SIG-M5 treated with dmso at 0.1 percent for 504 hours (cell line): ENCODE results near the gene ZNF654.
A peak's percentile ranks its signal among the peaks of the same experiment; 100 is the strongest.
"Not testable (repeated sequence)": the region's sequence is repeated elsewhere in the genome, so short reads cannot be mapped to it uniquely, and the experiment has no call there.

Source experiments
- DNase-seq: peaks from one replicate; lab custom pipeline; 2025; ENCODE audit not compliant: unreplicated experiment; lab: John Stamatoyannopoulos, UW

Gene ZNF654

DNA sequence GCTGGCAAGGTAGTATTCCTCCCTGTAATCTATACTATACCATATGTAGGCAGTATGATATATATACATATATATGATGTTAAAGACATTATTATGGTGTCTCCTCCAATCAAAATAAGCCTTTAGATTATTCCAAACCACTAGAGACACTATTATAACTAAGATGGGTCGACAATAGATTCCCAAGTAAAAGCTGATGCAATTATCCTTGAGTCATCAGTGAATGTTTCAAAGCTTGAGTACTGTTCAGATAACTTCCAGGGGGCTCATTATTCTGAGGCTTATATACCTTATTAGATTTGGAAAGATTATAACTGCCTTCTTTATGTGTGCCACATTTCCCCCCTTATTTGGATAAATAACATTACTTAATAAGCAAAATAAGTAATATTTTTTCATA lies 78.8 kb downstream of the ZNF654 start:
- DNase-seq, result no peak

DNA sequence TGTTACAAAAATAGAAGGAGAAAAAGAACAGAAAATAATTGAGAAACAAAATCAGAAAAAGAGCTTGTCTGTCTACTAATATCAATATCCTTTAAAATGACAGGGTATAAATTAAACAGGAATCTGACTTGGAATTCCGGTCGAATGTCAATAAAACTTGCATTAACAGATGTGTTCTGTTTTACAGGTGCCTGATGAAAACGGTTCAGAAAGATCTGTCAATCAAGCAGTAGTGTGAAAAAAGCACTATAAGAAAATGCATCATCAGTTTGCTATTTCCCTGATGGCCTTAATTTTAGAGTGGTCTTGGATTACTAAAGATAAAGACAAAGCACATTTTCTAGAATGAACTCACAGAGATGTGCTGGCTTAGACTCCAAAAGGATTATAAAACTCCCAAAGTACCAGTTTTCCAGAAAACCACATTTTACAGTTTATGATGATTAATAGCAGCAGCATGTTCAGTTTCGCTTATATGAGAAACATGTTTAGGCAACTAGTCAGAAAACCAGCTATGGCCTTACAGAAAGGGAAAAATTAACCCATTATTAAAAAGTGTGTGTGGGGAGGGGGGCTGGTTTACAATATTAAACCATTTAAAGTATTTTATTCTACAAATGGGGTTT lies 82.5 kb downstream of the ZNF654 start:
- DNase-seq, result no peak

DNA sequence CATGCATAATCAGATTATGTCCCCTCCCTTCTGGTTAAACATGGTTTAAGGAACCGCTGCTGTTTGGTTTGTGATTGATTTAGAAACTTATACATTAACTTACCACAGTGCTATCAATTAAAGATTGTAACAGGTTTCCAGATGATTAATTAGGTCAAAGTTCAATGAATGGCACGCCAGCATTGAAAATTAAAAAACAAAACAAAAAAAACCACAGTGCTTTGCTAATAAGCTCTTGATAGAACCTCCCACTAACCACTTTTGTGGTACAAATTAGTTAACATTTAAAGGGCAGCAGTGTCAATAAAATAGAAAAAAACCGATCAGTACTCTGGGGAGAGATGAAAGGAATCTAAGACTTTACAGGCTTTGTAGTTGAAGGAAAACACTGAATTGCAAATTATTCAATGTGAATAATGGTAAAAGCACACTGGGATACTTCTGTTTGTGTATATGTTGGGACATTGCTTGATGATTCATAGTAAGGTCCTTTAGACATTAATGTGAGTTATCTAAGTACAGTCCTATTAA lies 83.1 kb downstream of the ZNF654 start:
- DNase-seq, result no peak

DNA sequence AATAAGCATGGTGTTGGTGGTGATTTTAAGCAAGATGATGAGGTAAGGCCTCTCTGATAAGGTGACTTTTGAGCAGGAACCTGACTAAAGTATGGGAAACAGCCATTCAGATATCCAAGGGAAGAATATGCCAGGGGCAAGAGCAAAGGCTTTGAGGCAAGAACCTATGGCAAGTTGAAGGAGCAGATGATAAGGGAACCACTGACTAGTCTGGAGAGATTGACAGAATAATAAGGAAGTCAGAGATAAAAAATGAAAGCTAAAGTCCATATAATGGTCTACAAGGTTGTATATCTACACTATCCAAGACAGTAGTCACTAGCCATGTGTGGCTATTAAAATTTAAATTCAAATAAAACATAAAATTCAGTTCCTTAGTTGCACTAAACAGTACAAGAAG lies 88.2 kb downstream of the ZNF654 start:
- DNase-seq, result peak; percentile 5

DNA sequence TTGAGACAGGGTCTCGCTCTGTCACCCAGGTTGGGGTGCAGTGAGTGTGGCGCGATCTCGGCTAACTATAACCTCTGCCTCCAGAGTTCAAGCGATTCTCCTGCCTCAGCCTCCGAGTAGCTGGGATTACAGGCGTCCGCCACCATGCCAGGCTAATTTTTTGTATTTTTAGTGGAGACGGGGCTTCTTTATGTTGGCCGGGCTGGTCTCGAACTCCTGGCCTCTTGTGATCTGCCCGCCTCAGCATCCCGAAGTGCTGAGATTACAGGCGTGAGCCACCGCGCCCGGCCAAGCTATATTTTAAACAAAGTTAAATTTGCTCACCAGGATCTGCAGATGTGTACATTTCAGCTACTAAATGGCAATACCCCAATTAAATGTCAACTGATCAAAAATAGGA lies 89.6 kb downstream of the ZNF654 start:
- no peak for DNase-seq

DNA sequence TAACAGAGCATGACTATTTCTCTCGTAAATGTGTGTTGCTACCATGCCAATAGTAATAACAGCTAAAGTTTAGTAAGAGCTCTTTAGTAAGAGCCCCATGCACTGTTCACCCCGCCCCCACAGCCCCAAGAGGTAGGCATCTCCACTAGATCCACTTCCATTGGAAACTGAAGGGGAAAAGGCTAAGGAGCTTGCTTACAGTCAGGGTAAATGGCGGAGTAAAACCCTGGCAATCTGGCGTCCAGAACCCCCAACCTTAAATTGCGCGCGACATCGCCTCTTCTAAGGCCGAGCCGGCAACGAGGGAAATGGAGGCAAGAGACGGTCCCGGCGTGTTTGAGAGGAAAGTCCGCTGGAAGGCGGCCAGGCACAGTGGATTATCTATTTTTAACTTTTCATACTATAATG lies 90.0 kb downstream of the ZNF654 start:
- peak; percentile 81 for DNase-seq

DNA sequence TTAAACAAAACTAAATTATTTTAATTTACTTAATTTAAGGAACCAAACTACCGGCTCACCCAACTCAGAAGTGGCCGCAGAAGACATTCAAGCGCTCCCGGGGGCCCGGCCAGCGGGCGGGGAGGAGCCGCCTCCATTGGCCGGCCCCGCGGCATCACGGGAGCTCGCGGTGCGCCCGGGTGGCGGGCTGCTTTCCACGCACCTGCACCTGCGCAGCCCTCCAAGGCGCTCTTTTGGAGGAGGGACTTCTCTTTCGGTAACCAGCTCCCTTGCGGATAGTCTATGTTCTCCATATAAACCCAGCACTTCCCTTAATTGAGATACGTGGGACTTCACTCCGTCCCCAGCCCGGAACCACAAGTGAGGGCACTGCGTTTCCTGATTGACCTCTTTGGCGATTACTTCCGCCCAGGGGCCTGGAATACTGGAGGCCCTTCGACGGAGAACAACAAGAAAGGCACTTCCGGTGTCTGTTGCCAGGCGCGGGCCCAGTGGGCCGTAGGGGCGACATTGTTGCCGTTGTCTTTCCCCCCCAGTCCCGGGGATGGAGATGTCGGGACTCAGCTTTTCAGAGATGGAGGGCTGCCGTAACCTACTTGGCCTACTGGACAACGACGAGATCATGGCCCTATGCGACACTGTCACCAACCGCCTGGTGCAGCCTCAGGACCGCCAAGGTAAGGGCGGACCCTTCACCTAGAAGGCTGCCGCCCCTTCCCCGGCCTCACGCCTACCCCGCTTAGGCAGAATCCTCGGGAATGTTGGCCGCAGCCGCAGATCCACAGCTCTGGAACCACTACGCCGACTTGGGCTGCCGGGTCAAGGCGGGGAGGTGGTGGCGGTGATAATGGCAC lies 90.7 kb downstream of the ZNF654 start, which contains the start of gene C3orf38:
C3orf38 (plus strand) TSS at position 451 of the 854 bp plus-strand sequence; CDS start at position 545, 94 bp downstream.
- peak; percentile 95 for DNase-seq

DNA sequence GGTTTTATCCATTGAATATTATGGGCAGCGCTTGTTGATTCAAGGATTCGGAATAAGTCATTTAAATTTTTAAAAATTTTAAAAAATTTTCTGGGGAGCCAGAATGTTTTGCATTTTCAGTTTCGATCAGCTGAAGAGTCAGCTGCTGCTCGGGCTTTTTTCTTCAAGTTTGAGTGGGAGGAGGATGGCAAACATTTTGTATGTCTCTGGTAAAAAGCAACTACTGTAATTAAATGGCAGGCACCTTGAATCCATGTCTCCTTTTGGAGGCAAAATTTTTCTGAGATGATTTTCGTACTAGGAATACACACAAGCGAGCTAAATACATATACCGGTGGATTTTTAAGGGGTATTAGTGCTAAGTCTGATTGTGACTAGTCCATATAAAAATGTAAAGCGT lies 91.3 kb downstream of the ZNF654 start:
- DNase-seq, result peak; percentile 40

DNA sequence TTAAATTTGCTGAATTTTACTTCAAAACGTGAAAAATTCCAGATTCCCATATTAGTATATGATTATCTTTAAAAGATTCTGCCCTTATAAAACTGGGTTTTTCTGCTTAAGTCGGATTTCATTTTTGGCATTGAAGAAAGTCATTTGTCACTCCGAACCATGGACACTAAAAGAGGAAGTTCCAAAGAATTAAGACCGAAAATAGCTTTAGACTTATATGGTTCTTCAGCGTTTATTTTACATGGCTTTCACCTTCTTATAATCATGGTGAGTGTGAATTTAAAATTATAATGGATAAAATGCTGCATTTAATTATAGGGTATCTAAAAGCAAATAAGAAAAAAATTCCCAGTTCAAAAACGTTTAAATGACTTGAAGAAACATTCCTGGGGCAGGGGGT lies 91.8 kb downstream of the ZNF654 start:
- peak; percentile 70 for DNase-seq

DNA sequence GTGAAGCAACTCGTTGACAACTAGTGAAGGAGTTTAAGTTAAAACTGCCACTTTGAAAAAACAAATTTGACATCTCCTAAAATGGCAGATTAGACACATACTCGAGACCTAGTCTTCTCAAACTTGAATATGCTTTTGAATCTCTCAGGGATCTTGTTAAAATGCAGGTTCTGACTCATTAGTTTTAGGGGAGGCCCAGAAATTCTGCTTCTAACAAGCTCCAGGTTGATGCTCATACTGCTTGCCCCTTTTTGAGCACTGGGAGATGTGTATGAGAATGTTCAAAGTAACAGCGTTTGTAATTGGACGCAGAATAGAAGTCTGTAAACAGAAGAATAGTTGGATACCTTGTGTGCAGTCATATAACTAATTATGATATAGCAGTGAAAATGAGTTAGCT lies 92.3 kb downstream of the ZNF654 start:
- DNase-seq, result no peak

DNA sequence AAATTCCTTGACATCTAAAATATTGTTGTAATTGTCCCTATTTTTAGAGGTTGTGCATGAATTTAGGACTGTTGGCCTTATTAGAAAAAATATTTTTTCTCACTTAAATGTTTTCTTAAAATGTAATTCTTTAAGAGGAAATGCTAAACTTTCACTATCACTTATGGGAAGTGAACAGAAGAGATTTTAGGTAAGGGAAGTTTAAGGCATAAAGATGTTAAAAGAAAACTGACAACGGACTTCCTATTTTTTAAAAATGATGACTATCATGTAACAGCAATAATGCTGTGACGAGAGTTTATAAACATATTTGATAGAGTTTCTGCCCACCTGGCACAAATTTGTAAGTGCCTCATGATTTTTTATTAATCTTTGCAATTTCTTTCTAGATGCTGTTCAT lies 93.8 kb downstream of the ZNF654 start:
- no peak for DNase-seq

DNA sequence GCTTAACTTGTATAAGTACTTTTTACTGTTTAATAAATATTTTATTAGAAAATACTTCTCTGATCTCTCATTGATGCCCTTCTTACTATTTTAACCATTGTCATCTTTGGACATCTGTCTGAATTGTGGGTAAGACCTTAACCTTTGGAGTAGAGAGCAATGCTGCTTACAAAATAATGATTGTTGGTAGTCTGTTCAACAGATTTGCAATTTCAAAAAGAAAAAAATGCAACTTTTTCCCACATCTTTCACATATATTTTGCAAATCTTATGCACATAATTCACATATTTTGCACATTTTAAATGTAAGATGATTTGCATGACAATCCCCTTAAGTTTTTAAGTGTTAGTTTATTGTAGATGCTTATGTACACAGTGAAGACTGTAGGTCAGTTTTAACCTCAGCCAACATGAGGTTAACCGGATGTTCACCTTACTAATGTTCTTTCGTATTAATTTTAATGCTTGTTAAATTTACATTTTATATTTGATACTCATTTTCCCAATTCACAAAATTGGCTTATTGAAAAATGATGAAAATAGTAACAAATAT lies 107.4 kb downstream of the ZNF654 start:
- DNase-seq, result no peak

DNA sequence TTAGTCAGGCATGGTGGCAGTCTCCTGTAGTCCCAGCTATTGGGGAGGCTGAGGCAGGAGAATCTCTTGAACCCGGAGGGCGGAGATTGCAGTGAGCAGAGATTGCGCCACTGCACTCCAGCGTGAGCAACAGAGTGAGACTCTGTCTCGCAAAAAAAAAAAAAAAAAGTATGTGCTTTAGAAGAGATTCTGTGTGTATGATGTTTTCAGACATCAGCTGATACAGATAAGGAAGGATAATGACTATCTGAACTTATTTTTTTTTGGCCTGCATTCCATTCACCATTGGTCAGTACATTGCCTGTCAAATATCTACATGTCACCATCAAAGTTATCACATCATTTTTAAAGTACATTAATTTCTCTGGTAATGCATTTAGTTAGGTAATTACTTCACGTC lies 108.1 kb downstream of the ZNF654 start:
- no peak for DNase-seq

DNA sequence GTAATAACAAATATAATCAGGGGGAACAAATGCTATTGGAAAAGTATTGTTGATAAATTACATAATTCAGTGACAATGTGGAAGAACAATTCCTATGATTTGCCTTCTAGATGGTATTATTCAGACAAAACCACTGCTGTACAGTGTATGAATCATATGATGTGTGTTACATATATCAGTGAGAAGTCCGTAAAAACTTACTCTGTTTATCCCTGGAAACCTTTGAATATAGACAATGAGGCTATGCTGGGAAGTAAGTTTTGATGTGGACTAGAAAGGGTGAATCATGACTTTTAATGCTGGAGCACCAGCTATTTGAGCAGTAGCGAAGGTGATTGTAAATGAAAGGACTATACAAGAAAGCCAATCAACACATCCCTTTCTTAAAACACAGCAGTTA lies 108.6 kb downstream of the ZNF654 start:
- no peak for DNase-seq

DNA sequence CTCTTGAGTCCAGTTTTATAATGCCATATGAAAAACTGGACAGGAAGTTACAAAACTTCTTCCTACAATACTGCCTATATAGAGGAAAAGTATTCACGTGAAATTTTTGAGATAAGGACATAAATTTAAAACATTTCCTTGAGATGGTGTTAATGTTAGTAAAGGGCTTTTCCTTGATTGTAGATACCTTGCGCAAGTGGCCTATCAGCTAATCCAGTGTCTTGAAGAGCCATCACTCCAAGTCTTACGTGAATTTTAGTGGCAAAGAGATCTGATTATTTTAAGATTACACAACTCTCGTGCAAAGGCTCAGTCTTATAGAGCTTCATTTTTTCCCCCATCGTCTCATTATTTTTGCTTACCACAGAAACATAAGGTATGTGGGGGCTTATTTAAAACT lies 109.1 kb downstream of the ZNF654 start:
- no peak for DNase-seq

DNA sequence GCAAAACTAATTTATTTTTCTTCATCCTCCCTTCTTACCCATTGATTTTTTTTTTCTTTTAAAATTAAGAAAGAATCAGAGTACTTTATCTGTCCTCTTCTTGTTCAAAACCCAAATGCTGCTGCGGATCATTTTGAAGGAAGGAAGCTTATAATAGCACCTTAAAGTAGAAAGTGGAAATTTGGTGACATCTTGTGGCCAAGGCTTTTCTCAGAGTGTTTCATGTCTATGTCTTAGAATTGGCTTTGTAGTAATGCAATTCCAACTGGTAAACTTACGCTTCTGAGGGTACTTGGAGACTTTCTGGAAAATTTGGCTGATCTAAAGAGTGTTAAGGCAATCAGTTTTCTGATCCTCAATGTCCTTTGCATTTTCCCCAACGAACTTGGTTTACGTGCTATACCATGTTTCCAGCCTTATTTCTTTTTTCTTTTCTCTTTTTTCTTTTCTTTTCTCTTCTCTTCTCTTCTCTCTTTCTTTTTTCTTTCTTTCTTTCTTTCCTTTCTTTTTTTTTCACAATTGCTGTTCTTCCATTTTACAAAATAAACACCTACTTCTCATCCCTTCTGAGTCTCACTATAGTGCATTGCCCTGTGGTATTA lies 121.4 kb downstream of the ZNF654 start:
- DNase-seq, result peak; percentile 81

DNA sequence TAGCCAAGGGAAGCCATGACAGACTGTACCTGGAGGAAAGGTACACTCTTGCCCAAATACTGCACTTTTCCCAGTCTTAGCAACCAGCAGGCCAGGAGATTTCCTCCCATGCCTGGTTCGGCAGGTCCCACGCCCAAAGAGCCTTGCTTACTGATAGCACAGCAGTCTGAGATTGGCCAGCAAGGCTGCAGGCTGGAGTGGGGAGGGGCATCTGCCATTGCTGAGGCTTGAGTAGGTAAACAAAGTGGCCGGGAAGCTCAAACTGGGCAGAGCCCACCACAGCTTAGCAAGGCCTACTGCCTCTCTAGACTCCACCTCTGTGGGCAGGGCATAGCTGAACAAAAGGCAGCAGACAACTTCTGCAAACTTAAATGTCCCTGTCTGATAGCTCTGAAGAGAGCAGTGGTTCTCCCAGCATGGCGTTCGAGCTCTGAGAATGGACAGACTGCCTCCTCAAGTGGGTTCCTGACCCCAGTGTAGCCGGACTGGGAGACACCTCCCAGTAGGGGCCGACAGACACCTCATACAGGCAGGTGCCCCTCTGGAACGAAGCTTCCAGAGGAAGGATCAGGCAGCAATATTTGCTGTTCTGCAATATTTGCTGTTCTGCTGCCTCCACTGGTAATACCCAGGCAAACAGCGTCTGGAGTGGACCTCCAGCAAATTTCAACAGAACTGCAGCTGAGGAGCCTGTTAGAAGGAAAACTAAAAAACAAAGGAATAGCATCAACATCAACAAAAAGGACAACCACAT lies 123.3 kb downstream of the ZNF654 start:
- DNase-seq, result not testable (repeated sequence)

DNA sequence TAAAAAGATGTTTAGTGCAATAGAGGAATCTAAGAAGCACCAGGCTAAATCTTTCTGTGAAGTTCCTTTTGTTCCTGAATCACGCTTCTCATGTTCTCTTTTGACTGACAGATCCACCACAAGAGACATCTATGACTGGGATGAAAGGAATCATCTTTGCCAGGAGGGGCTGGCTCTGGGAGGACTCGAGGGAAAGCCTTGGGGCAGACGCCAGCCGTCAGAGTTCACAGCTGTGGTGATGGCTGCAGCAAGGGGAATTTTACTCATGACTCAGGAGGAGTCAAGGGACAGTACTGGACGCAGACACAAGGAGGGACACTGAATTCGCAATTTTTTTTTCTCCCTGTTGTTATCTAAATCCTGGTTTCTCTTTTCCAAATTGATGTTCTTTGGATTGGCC lies 129.4 kb downstream of the ZNF654 start:
- no peak for DNase-seq

DNA sequence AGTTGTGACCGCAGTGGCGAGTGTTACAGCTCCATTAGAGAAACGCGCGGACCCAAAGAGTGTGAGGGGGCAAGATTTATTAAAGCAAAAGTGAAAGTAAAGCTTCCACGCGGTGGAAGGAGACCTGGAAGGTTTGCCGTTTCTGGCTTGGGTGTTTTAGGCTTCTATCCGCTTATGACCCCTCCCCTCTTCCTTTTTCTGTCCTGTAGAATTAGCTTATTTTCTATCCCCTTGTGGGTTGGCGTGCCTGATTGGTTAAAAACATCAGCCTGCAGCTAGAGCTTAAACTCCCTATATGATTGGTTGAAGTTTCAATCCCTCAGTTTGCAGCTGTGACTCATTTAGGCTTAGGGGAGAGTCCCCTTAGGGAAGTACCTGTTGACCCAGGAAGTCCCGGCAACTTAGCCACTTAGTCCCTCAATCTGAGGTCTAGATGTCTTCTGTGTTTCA lies 130.3 kb downstream of the ZNF654 start:
- DNase-seq, result no peak

DNA sequence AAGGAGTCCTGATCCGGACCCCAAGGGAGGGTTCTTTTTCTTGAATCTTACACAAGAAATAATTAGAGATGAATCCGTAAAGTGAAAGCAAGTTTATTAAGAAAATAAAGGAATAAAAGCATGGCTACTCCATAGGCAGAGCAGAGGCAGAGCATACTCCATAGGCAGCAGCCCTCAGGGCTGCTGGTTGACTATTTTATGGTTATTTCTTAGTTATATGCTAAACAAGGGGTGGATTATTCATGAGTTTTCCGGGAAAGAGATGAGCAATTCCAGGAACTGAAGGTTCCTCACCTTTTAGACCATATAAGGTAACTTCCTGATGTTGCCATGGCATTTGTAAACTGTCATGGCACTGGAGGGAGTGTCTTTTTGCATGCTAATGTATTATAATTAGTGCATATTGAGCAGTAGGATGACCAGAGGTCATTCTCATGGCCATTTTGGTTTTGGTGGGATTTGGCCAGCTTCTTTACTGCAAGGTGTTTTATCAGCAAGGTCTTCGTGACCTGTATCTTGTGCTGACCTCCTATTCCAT lies 132.9 kb downstream of the ZNF654 start:
- DNase-seq, result no peak
